Naive thymus-derived CD8-positive, alpha-beta T cell (primary cell): Measurements from ENCODE around the gene AKAP4. TPM values are rescaled to one million over a fixed set of nuclear protein-coding genes. Genes with fewer than 3 reads are reported as not detected.

Experiments
- ATAC-seq, 2 donors: fragments of 150-1000 bp; cut with Tn5 transposase in 1 of 2; sonication (Bioruptor Pico), chemical (Tn5 transposase) in 1 of 2; 1 replicate in 1 of 2; 2 replicates in 1 of 2; pipeline ENCODE4 v1.10.0; 2021; ENCODE audit warnings: mild to moderate bottlenecking in 2 of 2, moderate library complexity in 2 of 2
- POLR2A ChIA-PET: fragments of 350-600 bp; sonication (Branson Sonifier 250); formaldehyde crosslinking; loops from one replicate; lab custom pipeline; 2021; ENCODE audit warnings: antibody characterized with exemption; lab: Charles Lee
- DNase-seq, 10 donors: peaks; one replicate each; pipeline versions ENCODE4 v3.0.0 to v3.0.0-alpha.2; 2020 to 2022
- H3K27ac Mint-ChIP-seq, 10 donors: one replicate each; pipeline ENCODE4 v1.8.0; 2020 to 2022; ENCODE audit warnings: mild to moderate bottlenecking in 10 of 10, mixed read lengths in 10 of 10, moderate library complexity in 4 of 10, inconsistent platforms in 1 of 10
- H3K27me3 Mint-ChIP-seq, 5 donors: one replicate each; pipeline ENCODE4 v1.8.0; 2021 to 2022; ENCODE audit warnings: mixed read lengths in 5 of 5
- H3K36me3 Mint-ChIP-seq, 3 donors: one replicate each; pipeline ENCODE4 v1.8.0; 2020 to 2022; ENCODE audit warnings: mixed read lengths in 3 of 3, mild to moderate bottlenecking in 2 of 3, inconsistent platforms in 1 of 3
- H3K4me1 Mint-ChIP-seq, 4 donors: one replicate each; pipeline ENCODE4 v1.8.0; 2021 to 2022; ENCODE audit warnings: mixed read lengths in 4 of 4
- H3K4me3 Mint-ChIP-seq, 10 donors: one replicate each; pipeline ENCODE4 v1.8.0; 2020 to 2022; ENCODE audit warnings: mild to moderate bottlenecking in 10 of 10, mixed read lengths in 10 of 10, moderate library complexity in 6 of 10, inconsistent platforms in 1 of 10
- H3K9me3 Mint-ChIP-seq, 9 donors: one replicate each; pipeline ENCODE4 v1.8.0; 2020 to 2022; ENCODE audit warnings: mixed read lengths in 9 of 9, mild to moderate bottlenecking in 3 of 9, inconsistent platforms in 1 of 9, moderate library complexity in 1 of 9
- polyA plus RNA-seq, 3 donors: library from polyadenylated mRNA; unstranded; fragments of 300-500 nt; fragmentation: Illumina TruSeq; gene quantifications; one replicate each; pipeline ENCODE4 v1.2.3, GENCODE V29; 2021
- total RNA-seq, 8 experiments: library from RNA in 2 of 8; stranded (reverse) in 2 of 8; gene quantifications; one replicate each; pipeline ENCODE4 v1.2.3 and lab custom pipeline; 2021 to 2026

AKAP4 gene
- total RNA-seq (not detected), polyA plus RNA-seq (not detected), total RNA-seq (lab: John Stamatoyannopoulos, UW) (0 to 0.09 (median 0) reads per million in 6 experiments)

- Mint-ChIP-seq H3K27me3 (peaks cover 0 to 5% (median 3%) of the 10 kb centered on the region in 5 donors), H3K27ac (no peak within 1 kb of the TSS), H3K4me1 (peaks cover 2 to 13% (median 10%) of the 10 kb centered on the region in 4 donors), H3K36me3 (no peaks in the 10 kb centered on the region), H3K9me3 (no peaks in the 10 kb centered on the region), H3K4me3 (no peak within 1 kb of the TSS)
- DNase-seq: no peak
- no peak for ATAC-seq
- POLR2A ChIA-PET: no interaction called here
These were observed at the start of gene AKAP4 for GRCh38 chrX:50200907-50201306. Gene AKAP4, minus strand, starts transcription at chrX:50201007. Its CDS starts 118 bp downstream, at chrX:50200889.

- Mint-ChIP-seq H3K27ac (no peak overlapping the region), H3K4me3 (no peak overlapping the region), H3K36me3 (no peaks in the 10 kb centered on the region), H3K27me3 (no peaks in the 10 kb centered on the region), H3K4me1 (no peaks in the 10 kb centered on the region), H3K9me3 (no peaks in the 10 kb centered on the region)
- DNase-seq (no peak), ATAC-seq (no peak)
- POLR2A ChIA-PET: no interaction called here
These were observed 10.7 kb upstream of the AKAP4 start for GRCh38 chrX:50211510-50211909.

- H3K36me3 Mint-ChIP-seq: no peaks in the 10 kb centered on the region
- H3K4me3 Mint-ChIP-seq: no peak overlapping the region
- H3K4me1 Mint-ChIP-seq: peaks cover 2 to 13% (median 10%) of the 10 kb centered on the region in 4 donors
- H3K27me3 Mint-ChIP-seq: no peaks in the 10 kb centered on the region
- POLR2A ChIA-PET: no interaction called here
- H3K27ac Mint-ChIP-seq: no peak overlapping the region
- no peak for ATAC-seq
- no peak for DNase-seq
- H3K9me3 Mint-ChIP-seq: no peaks in the 10 kb centered on the region
These were observed 5.9 kb upstream of the AKAP4 start for GRCh38 chrX:50206753-50207152.

GRCh38 chrX:50204364-50204899 is 3.6 kb upstream of the AKAP4 start, which contains the start of gene CCNB3:
Gene CCNB3, plus strand, starts transcription at chrX:50204765. Its CDS starts 80,399 bp downstream, at chrX:50285164.
- ATAC-seq (peak; percentile 96 to 97), DNase-seq (peak; percentile 40 to 84 (median 68))
- H3K4me3 Mint-ChIP-seq: peak within 1 kb of the TSS; percentile 73 to 92 (median 87)
- H3K27me3 Mint-ChIP-seq: no peaks in the 10 kb centered on the region
- H3K36me3 Mint-ChIP-seq: no peaks in the 10 kb centered on the region
- H3K9me3 Mint-ChIP-seq: no peaks in the 10 kb centered on the region
- peak within 1 kb of the TSS; percentile 86 to 94 (median 90) for H3K27ac Mint-ChIP-seq
- POLR2A ChIA-PET: interaction anchor here (0.7 kb wide), 2 partner anchors 13 to 327 kb away, joined by 3 to 4 read pairs; no protein-coding TSS in a partner anchor
- H3K4me1 Mint-ChIP-seq: peaks cover 2 to 13% (median 10%) of the 10 kb centered on the region in 4 donors

- Mint-ChIP-seq H3K4me3 (no peak overlapping the region), H3K36me3 (no peaks in the 10 kb centered on the region), H3K27ac (no peak overlapping the region), H3K9me3 (no peaks in the 10 kb centered on the region), H3K4me1 (peaks cover 2 to 13% (median 10%) of the 10 kb centered on the region in 4 donors), H3K27me3 (peaks cover 0 to 5% (median 3%) of the 10 kb centered on the region in 5 donors)
- ATAC-seq (no peak), DNase-seq (no peak)
- POLR2A ChIA-PET: no interaction called here
These were observed 1.7 kb upstream of the AKAP4 start for GRCh38 chrX:50202539-50202938.

- Mint-ChIP-seq H3K36me3 (no peaks in the 10 kb centered on the region), H3K4me3 (no peak overlapping the region), H3K27ac (peak overlapping the region in 1 of 10 donors; percentile 1), H3K27me3 (peaks cover 3 to 8% (median 5%) of the 10 kb centered on the region in 5 donors), H3K9me3 (no peaks in the 10 kb centered on the region), H3K4me1 (peaks cover 0 to 1% (median under 1%) of the 10 kb centered on the region in 4 donors)
- DNase-seq (no peak), ATAC-seq (no peak)
- POLR2A ChIA-PET: no interaction called here
These were observed 2.5 kb downstream of the AKAP4 start for GRCh38 chrX:50198348-50198747.

GRCh38 chrX:50188859-50189600 is 11.8 kb downstream of the AKAP4 start:
- Mint-ChIP-seq H3K4me3 (no peak overlapping the region), H3K9me3 (peaks cover 0 to 2% (median 0%) of the 10 kb centered on the region in 9 donors), H3K27me3 (peaks cover 0 to 11% (median 0%) of the 10 kb centered on the region in 5 donors), H3K36me3 (no peaks in the 10 kb centered on the region), H3K4me1 (no peaks in the 10 kb centered on the region), H3K27ac (no peak overlapping the region)
- POLR2A ChIA-PET: no interaction called here
- no peak for DNase-seq
- ATAC-seq: no peak

- no peaks in the 10 kb centered on the region for H3K4me1 Mint-ChIP-seq
- no peak overlapping the region for H3K4me3 Mint-ChIP-seq
- DNase-seq (no peak), ATAC-seq (no peak)
- H3K9me3 Mint-ChIP-seq: no peaks in the 10 kb centered on the region
- H3K36me3 Mint-ChIP-seq: no peaks in the 10 kb centered on the region
- peak overlapping the region in 1 of 10 donors; percentile 3 for H3K27ac Mint-ChIP-seq
- POLR2A ChIA-PET: no interaction called here
- H3K27me3 Mint-ChIP-seq: peaks cover 0 to 6% (median 0%) of the 10 kb centered on the region in 5 donors
These were observed 16.9 kb downstream of the AKAP4 start for GRCh38 chrX:50183891-50184290.

- H3K4me1 Mint-ChIP-seq: peaks cover 0 to 2% (median 0%) of the 10 kb centered on the region in 4 donors
- POLR2A ChIA-PET: no interaction called here
- H3K4me3 Mint-ChIP-seq: no peak overlapping the region
- peaks cover 0 to 6% (median 0%) of the 10 kb centered on the region in 5 donors for H3K27me3 Mint-ChIP-seq
- no peaks in the 10 kb centered on the region for H3K36me3 Mint-ChIP-seq
- DNase-seq (no peak), ATAC-seq (no peak)
- H3K27ac Mint-ChIP-seq: no peak overlapping the region
- no peaks in the 10 kb centered on the region for H3K9me3 Mint-ChIP-seq
These were observed 20.5 kb downstream of the AKAP4 start for GRCh38 chrX:50180073-50180940.

- ATAC-seq (no peak), DNase-seq (no peak)
- Mint-ChIP-seq H3K4me3 (no peak overlapping the region), H3K4me1 (no peaks in the 10 kb centered on the region), H3K9me3 (peaks cover 0 to 9% (median 3%) of the 10 kb centered on the region in 9 donors), H3K27me3 (peaks cover 0 to 3% (median 0%) of the 10 kb centered on the region in 5 donors), H3K36me3 (peaks cover 0 to 4% (median 2%) of the 10 kb centered on the region in 3 donors), H3K27ac (no peak overlapping the region)
- POLR2A ChIA-PET: no interaction called here
These were observed 31.1 kb downstream of the AKAP4 start for GRCh38 chrX:50169717-50170116.

GRCh38 chrX:50168241-50168687 is 32.5 kb downstream of the AKAP4 start:
- Mint-ChIP-seq H3K9me3 (peaks cover 0 to 2% (median 0%) of the 10 kb centered on the region in 9 donors), H3K36me3 (no peaks in the 10 kb centered on the region), H3K4me1 (no peaks in the 10 kb centered on the region), H3K27ac (no peak overlapping the region), H3K27me3 (no peaks in the 10 kb centered on the region), H3K4me3 (no peak overlapping the region)
- ATAC-seq (no peak), DNase-seq (no peak)
- POLR2A ChIA-PET: interaction anchor here (0.7 kb wide), 1 partner anchor 50 kb away, joined by 4 read pairs; no protein-coding TSS in a partner anchor

- Mint-ChIP-seq H3K27ac (no peak overlapping the region), H3K27me3 (no peaks in the 10 kb centered on the region), H3K9me3 (no peaks in the 10 kb centered on the region), H3K36me3 (no peaks in the 10 kb centered on the region), H3K4me1 (no peaks in the 10 kb centered on the region), H3K4me3 (no peak overlapping the region)
- POLR2A ChIA-PET: no interaction called here
- DNase-seq (no peak), ATAC-seq (no peak)
These were observed 33.4 kb downstream of the AKAP4 start for GRCh38 chrX:50167366-50167765.
